Measurements from ENCODE around the gene TTF2. TPM values are rescaled to one million over a fixed set of nuclear protein-coding genes. Genes with fewer than 3 reads are reported as not detected.

Gene TTF2
- total RNA-seq, 3 donors from 2014 or later = 21.5 to 35.4 (median 30.2) TPM

DNA sequence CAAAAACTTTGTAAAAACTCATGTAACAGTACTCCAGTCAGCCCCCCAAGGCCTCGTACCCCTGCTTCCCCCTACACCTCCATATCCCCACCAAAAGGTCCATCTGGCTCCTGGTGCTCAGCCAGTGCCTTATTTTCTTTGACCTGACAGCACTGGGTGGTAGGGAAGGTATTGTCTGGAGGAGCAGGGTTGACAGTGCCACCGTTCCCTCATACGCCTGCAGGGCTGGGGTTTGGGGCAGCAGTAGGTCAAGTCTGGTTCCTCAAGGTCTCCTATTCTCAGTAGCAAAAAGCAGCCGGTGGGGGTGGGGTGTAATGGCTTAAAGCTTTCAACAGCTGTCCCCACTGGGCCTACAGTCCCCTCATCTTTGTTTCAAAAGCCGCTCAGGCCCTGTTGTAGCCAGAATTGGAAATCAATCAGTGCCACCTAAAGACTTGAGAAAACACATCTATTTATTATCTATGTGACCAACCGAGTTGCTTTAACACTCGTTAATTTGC lies 25.3 kb upstream of the TTF2 start:
- Histone ChIP-seq H3K4me3 (no peak overlapping the region), H3K4me1 (ENCODE audit: low read depth) (no peaks in the 10 kb centered on the region), H3K9me3 (no peaks in the 10 kb centered on the region), H3K36me3 (ENCODE audit: low read depth) (no peaks in the 10 kb centered on the region)
- TF ChIP-seq, protein P1, sequence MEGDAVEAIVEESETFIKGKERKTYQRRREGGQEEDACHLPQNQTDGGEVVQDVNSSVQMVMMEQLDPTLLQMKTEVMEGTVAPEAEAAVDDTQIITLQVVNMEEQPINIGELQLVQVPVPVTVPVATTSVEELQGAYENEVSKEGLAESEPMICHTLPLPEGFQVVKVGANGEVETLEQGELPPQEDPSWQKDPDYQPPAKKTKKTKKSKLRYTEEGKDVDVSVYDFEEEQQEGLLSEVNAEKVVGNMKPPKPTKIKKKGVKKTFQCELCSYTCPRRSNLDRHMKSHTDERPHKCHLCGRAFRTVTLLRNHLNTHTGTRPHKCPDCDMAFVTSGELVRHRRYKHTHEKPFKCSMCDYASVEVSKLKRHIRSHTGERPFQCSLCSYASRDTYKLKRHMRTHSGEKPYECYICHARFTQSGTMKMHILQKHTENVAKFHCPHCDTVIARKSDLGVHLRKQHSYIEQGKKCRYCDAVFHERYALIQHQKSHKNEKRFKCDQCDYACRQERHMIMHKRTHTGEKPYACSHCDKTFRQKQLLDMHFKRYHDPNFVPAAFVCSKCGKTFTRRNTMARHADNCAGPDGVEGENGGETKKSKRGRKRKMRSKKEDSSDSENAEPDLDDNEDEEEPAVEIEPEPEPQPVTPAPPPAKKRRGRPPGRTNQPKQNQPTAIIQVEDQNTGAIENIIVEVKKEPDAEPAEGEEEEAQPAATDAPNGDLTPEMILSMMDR (IDR thresholded peaks at IDR 0.05) = no peak
- intact Hi-C loops (cut with DNase I, micrococcal nuclease) = no loop called here
- no peak for ATAC-seq
- DNase-seq = no peak

DNA sequence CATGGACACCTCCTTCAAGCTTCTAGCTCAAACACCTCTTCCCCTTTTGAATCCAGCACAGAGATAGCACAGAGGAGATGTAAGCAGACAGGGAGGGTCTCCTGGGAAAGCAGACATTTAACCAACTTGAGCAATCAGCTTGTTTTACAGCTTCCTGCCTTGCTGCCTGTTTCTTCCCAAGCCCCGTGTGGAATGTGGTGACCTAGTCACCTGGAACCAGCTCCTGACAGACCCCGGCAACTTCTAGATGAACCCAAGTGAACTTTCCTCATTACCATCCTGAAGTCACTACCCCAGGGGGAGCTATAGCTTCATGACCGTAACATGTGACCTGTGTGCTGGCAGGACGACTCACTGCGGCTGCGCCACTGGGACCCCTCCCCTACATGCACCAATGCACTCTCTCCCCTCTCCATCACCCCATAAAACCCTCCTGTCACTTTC lies 24.1 kb upstream of the TTF2 start:
- DNase-seq = no peak
- no peak for ATAC-seq

DNA sequence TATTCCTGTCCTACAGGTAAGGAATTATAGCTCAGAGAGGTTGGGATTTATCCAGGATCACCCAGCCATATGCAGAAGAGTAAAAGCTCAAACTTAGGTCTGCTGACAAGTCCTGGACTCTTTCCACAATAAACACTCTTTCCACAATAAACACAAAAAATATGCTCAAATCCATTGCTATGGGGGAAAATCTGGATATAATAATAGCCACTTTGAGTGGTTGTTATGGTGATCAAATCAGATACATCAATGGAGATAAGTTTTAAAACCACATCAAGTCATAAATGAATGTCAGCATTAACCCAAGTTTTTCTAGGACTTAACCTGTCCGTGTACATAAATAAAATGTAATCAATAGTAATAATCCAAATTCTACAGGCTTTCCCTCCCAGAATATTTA lies 22.3 kb upstream of the TTF2 start:
- H3K9me3 ChIP-seq = no peaks in the 10 kb centered on the region
- no peak overlapping the region for H3K4me3 ChIP-seq
- intact Hi-C loops (cut with DNase I, micrococcal nuclease) = no loop called here
- no peak for DNase-seq
- no peak for ATAC-seq
- H3K36me3 ChIP-seq (ENCODE audit: low read depth) = no peaks in the 10 kb centered on the region
- H3K4me1 ChIP-seq (ENCODE audit: low read depth) = no peaks in the 10 kb centered on the region
- TF ChIP-seq, protein P1 (IDR thresholded peaks at IDR 0.05) = no peak

More for the DNA sequence above, 24.1 kb upstream of the TTF2 start:
- H3K36me3 ChIP-seq (ENCODE audit: low read depth) = no peaks in the 10 kb centered on the region
- intact Hi-C loops (cut with DNase I, micrococcal nuclease) = no loop called here
- H3K4me3 ChIP-seq = no peak overlapping the region
- no peaks in the 10 kb centered on the region for H3K4me1 ChIP-seq (ENCODE audit: low read depth)
- no peaks in the 10 kb centered on the region for H3K9me3 ChIP-seq
- TF ChIP-seq, protein P1 (IDR thresholded peaks at IDR 0.05) = no peak

DNA sequence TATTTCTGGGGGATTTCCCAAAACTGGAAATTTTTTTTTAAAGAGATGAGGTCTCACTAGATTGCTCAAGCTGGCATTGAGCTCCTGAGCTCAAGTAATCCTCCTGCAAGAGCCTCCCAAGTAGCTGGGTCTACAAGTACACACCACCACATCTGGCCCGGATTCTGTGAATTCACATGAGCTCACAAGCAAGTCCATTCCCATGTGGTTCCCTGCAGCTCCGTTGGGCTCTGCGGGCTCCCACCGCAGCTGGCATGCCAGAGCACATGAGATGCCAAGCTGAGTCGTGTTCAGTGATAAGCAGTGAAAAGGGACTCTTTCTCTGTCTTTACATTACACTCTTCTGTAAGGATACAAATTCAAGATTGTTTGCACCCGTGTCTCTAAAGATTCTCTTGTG lies 21.9 kb upstream of the TTF2 start:
- H3K36me3 ChIP-seq (ENCODE audit: low read depth) = no peaks in the 10 kb centered on the region
- no peak for ATAC-seq
- no peaks in the 10 kb centered on the region for H3K9me3 ChIP-seq
- TF ChIP-seq, protein P1 (IDR thresholded peaks at IDR 0.05) = no peak
- no peak for DNase-seq
- no peaks in the 10 kb centered on the region for H3K4me1 ChIP-seq (ENCODE audit: low read depth)
- intact Hi-C loops (cut with DNase I, micrococcal nuclease) = no loop called here
- no peak overlapping the region for H3K4me3 ChIP-seq

DNA sequence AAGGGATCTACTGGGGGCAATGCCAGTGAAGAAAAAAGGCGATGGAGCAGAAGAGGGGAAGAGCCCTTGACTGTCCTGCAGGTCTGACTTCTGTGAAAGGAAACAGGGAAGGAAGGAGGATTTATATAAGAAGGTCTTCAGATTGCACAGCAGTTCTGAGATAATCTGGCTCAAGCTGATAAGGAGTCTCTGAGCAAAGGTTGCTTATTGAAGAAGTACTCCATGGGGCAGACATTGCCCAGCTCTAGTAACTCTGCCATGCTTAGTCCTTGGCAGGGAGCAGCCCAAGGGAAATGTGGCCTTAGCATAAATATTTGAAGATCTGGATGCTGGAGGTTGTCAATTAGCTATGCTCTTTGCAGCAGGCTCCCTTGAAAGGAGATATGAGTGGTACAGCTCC lies 15.9 kb upstream of the TTF2 start:
- no peak for DNase-seq
- TF ChIP-seq, protein P1 (IDR thresholded peaks at IDR 0.05) = no peak
- Histone ChIP-seq H3K36me3 (ENCODE audit: low read depth) (no peaks in the 10 kb centered on the region), H3K4me3 (no peak overlapping the region), H3K9me3 (no peaks in the 10 kb centered on the region), H3K4me1 (ENCODE audit: low read depth) (no peaks in the 10 kb centered on the region)
- intact Hi-C loops (cut with DNase I, micrococcal nuclease) = no loop called here
- ATAC-seq = peak; percentile 13

DNA sequence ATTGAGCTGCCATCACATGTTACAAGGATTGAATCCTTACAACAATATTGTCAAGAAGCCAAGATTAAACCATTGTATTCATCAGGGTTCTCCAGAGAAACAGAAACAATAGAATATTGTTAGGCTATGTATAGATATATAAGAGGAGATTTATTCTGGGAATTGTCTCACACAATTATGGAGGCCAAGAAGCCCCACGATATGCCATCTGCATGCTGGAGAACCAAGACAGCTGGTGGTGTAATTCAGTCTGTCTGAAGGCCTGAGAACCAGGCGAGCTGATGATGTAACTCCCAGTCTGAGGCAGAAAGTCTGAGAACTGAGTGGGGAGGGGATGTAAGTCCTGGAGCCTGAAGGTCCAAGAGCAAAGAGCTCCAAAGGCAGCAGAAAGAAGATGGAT lies 14.5 kb upstream of the TTF2 start:
- intact Hi-C loops (cut with DNase I, micrococcal nuclease) = no loop called here

More for the DNA sequence above, 14.5 kb upstream of the TTF2 start:
- Histone ChIP-seq H3K4me1 (ENCODE audit: low read depth) (no peaks in the 10 kb centered on the region), H3K9me3 (no peaks in the 10 kb centered on the region), H3K36me3 (ENCODE audit: low read depth) (no peaks in the 10 kb centered on the region), H3K4me3 (no peak overlapping the region)
- DNase-seq (no peak), ATAC-seq (no peak)
- TF ChIP-seq, protein P1 (IDR thresholded peaks at IDR 0.05) = no peak

Data from mucosa of descending colon (tissue), 3 donors.